ENCODE results near the gene RAP1GAP. TPM values are rescaled to one million over a fixed set of nuclear protein-coding genes. Genes with fewer than 3 reads are reported as not detected.

Gene RAP1GAP
- total and polyA plus RNA-seq, 9 of the 15 experiments (the other 6 are each of a cell fraction or from before 2014, with no cell fraction given), result 0.29 to 30.2 (median 19.2) TPM

GRCh38 chr1:21610027-21610426 is 59.1 kb downstream of the RAP1GAP start:
- H3K36me3 ChIP-seq (ENCODE audit: control insufficient read depth, insufficient read depth, low read length), result peaks cover 56% of the 10 kb centered on the region
- WGBS (ENCODE audit: insufficient coverage, low coverage, missing lambda C conversion rate), result 93% methylated on average over 15 of the region's 16 CpGs
- H3K9me3 ChIP-seq (replicated peaks; ENCODE audit: control insufficient read depth, insufficient read depth, low read depth, low read length), result no peaks in the 10 kb centered on the region
- no peaks in the 10 kb centered on the region for H4K20me1 ChIP-seq (replicated peaks; ENCODE audit: control insufficient read depth, insufficient read depth, low read length)
- ChIA-PET CTCF (ENCODE audit: low intra/inter-chr PET ratio) (no interaction called here), POLR2A (interaction anchor here (0.9 to 2.5 kb wide), 6 partner anchors 11 to 169 kb away, joined by 3 to 11 read pairs (median 3); no protein-coding TSS in a partner anchor)
- H2AFZ ChIP-seq (ENCODE audit: low read depth, low read length), result no peak overlapping the region
- DNase-seq (ENCODE audit: extremely low read depth in 1 of 4, low spot score in 3 of 4) (no peak), ATAC-seq (no peak), FAIRE-seq (no peak)
- H3K79me2 ChIP-seq (ENCODE audit: control insufficient read depth, insufficient read depth, low read length), result no peaks in the 10 kb centered on the region
- in situ Hi-C loops (cut with MboI), result no loop called here
- H3K27me3 ChIP-seq (ENCODE audit: control insufficient read depth in 2 of 2, insufficient read depth in 2 of 2, low read length in 2 of 2), result no peaks in the 10 kb centered on the region
- no peak overlapping the region for H3K27ac ChIP-seq (ENCODE audit: extremely low read depth, low read depth, low read length)
- H3K4me3 ChIP-seq, result no peak overlapping the region
- TF ChIP-seq FOXK1 (CRISPR knock-in tag; IDR thresholded peaks at IDR 0.05; ENCODE audit: borderline replicate concordance), result no peak
- TF ChIP-seq WHSC1 (IDR thresholded peaks at IDR 0.05; ENCODE audit: low read length), result peak; percentile 82
- no peak for TF ChIP-seq ZKSCAN8 (CRISPR knock-in tag; IDR thresholded peaks at IDR 0.05)
- TF ChIP-seq NFXL1 (CRISPR knock-in tag; IDR thresholded peaks at IDR 0.05), result no peak
- no peak overlapping the region for H3K4me2 ChIP-seq (ENCODE audit: insufficient read depth, low read length)
- H3K4me1 ChIP-seq (replicated peaks in 1 of 2; ENCODE audit: control insufficient read depth in 2 of 2, insufficient read depth in 2 of 2, low read length in 2 of 2), result peaks cover 56 to 80% of the 10 kb centered on the region in 2 experiments
- intact Hi-C loops (cut with micrococcal nuclease), result no loop called here
- H3K9ac ChIP-seq (ENCODE audit: insufficient read depth in 1 of 2, low read depth in 2 of 2, low read length in 2 of 2), result peak overlapping the region in 1 of 2 experiments; percentile 73; a peak in 1 of 4 replicates
- peaks cover 7% of the 10 kb centered on the region for H3K9me1 ChIP-seq (ENCODE audit: control insufficient read depth, insufficient read depth, low read length)
- BruUV-seq (replicated peaks), result no TSS peak

GRCh38 chr1:21608798-21609197 is 60.4 kb downstream of the RAP1GAP start:
- no peaks in the 10 kb centered on the region for H3K9me3 ChIP-seq (replicated peaks; ENCODE audit: control insufficient read depth, insufficient read depth, low read depth, low read length)
- H3K4me3 ChIP-seq, result peak overlapping the region; percentile 26; the same call in 1 of the 2 replicates
- intact Hi-C loops (cut with micrococcal nuclease), result loop anchor here (2.0 kb wide), 1 partner anchor 50 kb away; no protein-coding TSS in a partner anchor
- H4K20me1 ChIP-seq (replicated peaks; ENCODE audit: control insufficient read depth, insufficient read depth, low read length), result no peaks in the 10 kb centered on the region
- ATAC-seq (no peak), DNase-seq (ENCODE audit: extremely low read depth in 1 of 4, low spot score in 3 of 4) (peak in 3 of 4 experiments; percentile 44 to 86 (median 62)), FAIRE-seq (peak; percentile 88)
- peaks cover 52 to 72% of the 10 kb centered on the region in 2 experiments for H3K4me1 ChIP-seq (replicated peaks in 1 of 2; ENCODE audit: control insufficient read depth in 2 of 2, insufficient read depth in 2 of 2, low read length in 2 of 2)
- 0% methylated on average over 4 of the region's 4 CpGs for WGBS (ENCODE audit: insufficient coverage, low coverage, missing lambda C conversion rate)
- H3K9me1 ChIP-seq (ENCODE audit: control insufficient read depth, insufficient read depth, low read length), result peaks cover 13% of the 10 kb centered on the region
- BruUV-seq (replicated peaks), result no TSS peak
- in situ Hi-C loops (cut with MboI), result no loop called here
- CTCF ChIA-PET (ENCODE audit: low intra/inter-chr PET ratio), result no interaction called here
- POLR2A ChIA-PET, result interaction anchor here (1.1 to 2.1 kb wide), 7 partner anchors 9 to 47 kb away, joined by 3 to 12 read pairs (median 5); no protein-coding TSS in a partner anchor
- H2AFZ ChIP-seq (ENCODE audit: low read depth, low read length), result peak overlapping the region; percentile 53
- peak overlapping the region; percentile 80 for H3K27ac ChIP-seq (ENCODE audit: extremely low read depth, low read depth, low read length)
- no peaks in the 10 kb centered on the region for H3K79me2 ChIP-seq (ENCODE audit: control insufficient read depth, insufficient read depth, low read length)
- peak overlapping the region; percentile 81 for H3K4me2 ChIP-seq (ENCODE audit: insufficient read depth, low read length)
- H3K9ac ChIP-seq (ENCODE audit: insufficient read depth in 1 of 2, low read depth in 2 of 2, low read length in 2 of 2), result peak overlapping the region; percentile 53 to 84
- H3K36me3 ChIP-seq (ENCODE audit: control insufficient read depth, insufficient read depth, low read length), result peaks cover 56% of the 10 kb centered on the region
- no peaks in the 10 kb centered on the region for H3K27me3 ChIP-seq (ENCODE audit: control insufficient read depth in 2 of 2, insufficient read depth in 2 of 2, low read length in 2 of 2)
- TF ChIP-seq SPI1 (IDR thresholded peaks at IDR 0.05; ENCODE audit: borderline replicate concordance, low read depth, low read length), result peak; percentile 42; the same call in 1 of the 2 replicates
- TF ChIP-seq GATAD2A (IDR thresholded peaks at IDR 0.05), result 0 out of 2 replicates have a peak, but pooled peaks have one; percentile 50
- TF ChIP-seq L3MBTL2 (IDR thresholded peaks at IDR 0.05), result peak; percentile 38; the same call in 1 of the 2 replicates
- TF ChIP-seq BCOR (IDR thresholded peaks at IDR 0.05), result no peak
- no peak for TF ChIP-seq PURB (CRISPR knock-in tag; IDR thresholded peaks at IDR 0.05; ENCODE audit: low read depth)
- TF ChIP-seq TFE3 (CRISPR knock-in tag; IDR thresholded peaks at IDR 0.05), result no peak
- TF ChIP-seq SMARCA4 (IDR thresholded peaks at IDR 0.05), result peak; percentile 71
- no peak for TF ChIP-seq ZNF282 (CRISPR knock-in tag; IDR thresholded peaks at IDR 0.05)
- peak; percentile 51 for TF ChIP-seq CXXC5 (CRISPR knock-in tag; IDR thresholded peaks at IDR 0.05)
- no peak for TF ChIP-seq NFXL1 (CRISPR knock-in tag; IDR thresholded peaks at IDR 0.05)
- TF ChIP-seq TRIM28 (IDR thresholded peaks at IDR 0.05), result no peak
- peak; percentile 40; the same call in 1 of the 2 replicates for TF ChIP-seq STAT5A (IDR thresholded peaks at IDR 0.05; ENCODE audit: borderline replicate concordance, low read length)
- no peak for TF ChIP-seq FOXK1 (CRISPR knock-in tag; IDR thresholded peaks at IDR 0.05; ENCODE audit: borderline replicate concordance)
- no peak for TF ChIP-seq U2AF1 (optimal IDR thresholded peaks at IDR 0.05; ENCODE audit: low read depth, low read length)
- no peak for TF ChIP-seq ATF1 (CRISPR knock-in tag; IDR thresholded peaks at IDR 0.05)
- no peak; the same call in 1 of the 2 replicates for TF ChIP-seq ATF1 (tag; IDR thresholded peaks at IDR 0.05)

Measured in K562 (cell line).